Nephron (organoid): Measurements from ENCODE around the gene MITF.

Experiments used
- H3K27ac Mint-ChIP-seq, 3 experiments: 2 replicates each; pipeline ENCODE4 v1.8.0; 2020; ENCODE audit warnings: mixed read lengths in 3 of 3, mild to moderate bottlenecking in 2 of 3, moderate library complexity in 1 of 3
- H3K27me3 Mint-ChIP-seq: 2 replicates; pipeline ENCODE4 v1.8.0; 2021; ENCODE audit warnings: low read depth, mild to moderate bottlenecking, moderate library complexity, mixed read lengths
- H3K36me3 Mint-ChIP-seq: 2 replicates; pipeline ENCODE4 v1.8.0; 2020; ENCODE audit warnings: low read depth, mixed read lengths
- H3K4me1 Mint-ChIP-seq: 2 replicates; pipeline ENCODE4 v1.8.0; 2020; ENCODE audit warnings: mixed read lengths
- H3K4me3 Mint-ChIP-seq, 3 experiments: 2 replicates each; pipeline ENCODE4 v1.8.0; 2020; ENCODE audit warnings: mild to moderate bottlenecking in 3 of 3, mixed read lengths in 3 of 3, moderate library complexity in 2 of 3
- H3K9me3 Mint-ChIP-seq: 2 replicates; pipeline ENCODE4 v1.8.0; 2020; ENCODE audit warnings: mixed read lengths
- TF ChIP-seq, protein P1 (sequence below), 3 experiments: fragments of 200-600 bp; sonication (generic); IDR thresholded peaks; one replicate each; pipeline ENCODE4 v1.5.0; 2021; ENCODE audit warnings: antibody characterized with exemption in 3 of 3; ENCODE audit not compliant: unreplicated experiment in 3 of 3

The MITF gene

GRCh38 chr3:69712269-69712668 is 27.0 kb upstream of the MITF start:
- TF ChIP-seq, protein P1, sequence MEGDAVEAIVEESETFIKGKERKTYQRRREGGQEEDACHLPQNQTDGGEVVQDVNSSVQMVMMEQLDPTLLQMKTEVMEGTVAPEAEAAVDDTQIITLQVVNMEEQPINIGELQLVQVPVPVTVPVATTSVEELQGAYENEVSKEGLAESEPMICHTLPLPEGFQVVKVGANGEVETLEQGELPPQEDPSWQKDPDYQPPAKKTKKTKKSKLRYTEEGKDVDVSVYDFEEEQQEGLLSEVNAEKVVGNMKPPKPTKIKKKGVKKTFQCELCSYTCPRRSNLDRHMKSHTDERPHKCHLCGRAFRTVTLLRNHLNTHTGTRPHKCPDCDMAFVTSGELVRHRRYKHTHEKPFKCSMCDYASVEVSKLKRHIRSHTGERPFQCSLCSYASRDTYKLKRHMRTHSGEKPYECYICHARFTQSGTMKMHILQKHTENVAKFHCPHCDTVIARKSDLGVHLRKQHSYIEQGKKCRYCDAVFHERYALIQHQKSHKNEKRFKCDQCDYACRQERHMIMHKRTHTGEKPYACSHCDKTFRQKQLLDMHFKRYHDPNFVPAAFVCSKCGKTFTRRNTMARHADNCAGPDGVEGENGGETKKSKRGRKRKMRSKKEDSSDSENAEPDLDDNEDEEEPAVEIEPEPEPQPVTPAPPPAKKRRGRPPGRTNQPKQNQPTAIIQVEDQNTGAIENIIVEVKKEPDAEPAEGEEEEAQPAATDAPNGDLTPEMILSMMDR (IDR thresholded peaks at IDR 0.05; ENCODE audit: unreplicated experiment in 3 of 3) = no peak
- Mint-ChIP-seq H3K4me3 (no peak overlapping the region), H3K9me3 (no peaks in the 10 kb centered on the region)

DNA sequence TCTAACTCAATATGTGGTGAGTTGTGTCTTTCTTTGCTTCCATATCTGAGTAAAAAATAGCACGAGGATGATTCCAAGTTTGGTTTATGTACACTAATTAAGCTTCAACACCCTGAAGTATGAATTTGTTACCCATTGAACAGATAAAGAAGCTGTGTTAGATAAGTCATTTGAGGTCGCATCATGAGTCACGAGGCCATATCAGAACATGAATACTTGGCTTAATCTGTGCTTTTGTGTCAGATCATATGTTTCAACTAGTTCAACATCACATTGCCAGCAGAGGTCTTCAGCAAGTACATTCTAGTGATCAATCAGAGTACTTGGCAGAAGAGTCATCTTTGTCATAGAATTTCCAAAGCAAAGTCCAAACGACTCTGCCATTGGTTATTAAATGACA is 26.3 kb upstream of the MITF start:
- Mint-ChIP-seq H3K4me3 (no peak overlapping the region), H3K27ac (no peak overlapping the region), H3K9me3 (no peaks in the 10 kb centered on the region), H3K4me1 (peaks cover 4% of the 10 kb centered on the region), H3K27me3 (no peaks in the 10 kb centered on the region), H3K36me3 (no peaks in the 10 kb centered on the region)
- TF ChIP-seq, protein P1 (IDR thresholded peaks at IDR 0.05; ENCODE audit: unreplicated experiment in 3 of 3) = no peak

More at GRCh38 chr3:69712269-69712668, 27.0 kb upstream of the MITF start:
- no peaks in the 10 kb centered on the region for H3K36me3 Mint-ChIP-seq
- H3K27ac Mint-ChIP-seq = no peak overlapping the region
- no peaks in the 10 kb centered on the region for H3K27me3 Mint-ChIP-seq
- peaks cover 7% of the 10 kb centered on the region for H3K4me1 Mint-ChIP-seq

- Mint-ChIP-seq H3K9me3 (no peaks in the 10 kb centered on the region), H3K27me3 (no peaks in the 10 kb centered on the region), H3K4me3 (no peak overlapping the region), H3K4me1 (peaks cover 12% of the 10 kb centered on the region), H3K27ac (no peak overlapping the region), H3K36me3 (no peaks in the 10 kb centered on the region)
- TF ChIP-seq, protein P1 (IDR thresholded peaks at IDR 0.05; ENCODE audit: unreplicated experiment in 3 of 3) = no peak
These were observed 24.1 kb upstream of the MITF start for GRCh38 chr3:69715204-69715603.

DNA sequence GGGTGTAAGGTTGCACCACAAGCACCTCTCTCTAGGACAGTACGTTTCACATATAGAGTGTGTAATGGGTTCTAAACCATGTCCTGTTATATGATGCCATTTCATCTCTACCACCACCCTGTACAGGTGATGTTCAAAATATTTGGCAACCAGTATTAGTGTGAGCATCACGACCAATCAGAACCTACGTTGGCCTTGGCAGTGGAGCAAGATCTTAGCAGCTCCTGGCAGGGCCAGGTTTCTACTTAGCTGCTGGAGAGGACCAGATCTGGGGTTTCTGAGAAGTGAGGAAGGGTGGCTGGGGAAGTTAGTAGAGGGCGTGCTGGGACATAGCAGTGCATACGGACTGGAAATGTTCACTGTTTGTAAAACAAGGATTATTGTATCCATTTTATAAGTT is 23.1 kb upstream of the MITF start:
- H3K27me3 Mint-ChIP-seq = no peaks in the 10 kb centered on the region
- peaks cover 17% of the 10 kb centered on the region for H3K4me1 Mint-ChIP-seq
- H3K27ac Mint-ChIP-seq = no peak overlapping the region
- H3K9me3 Mint-ChIP-seq = no peaks in the 10 kb centered on the region
- no peak overlapping the region for H3K4me3 Mint-ChIP-seq
- TF ChIP-seq, protein P1 (IDR thresholded peaks at IDR 0.05; ENCODE audit: unreplicated experiment in 3 of 3) = no peak
- H3K36me3 Mint-ChIP-seq = no peaks in the 10 kb centered on the region

- Mint-ChIP-seq H3K36me3 (no peaks in the 10 kb centered on the region), H3K4me3 (no peak overlapping the region), H3K27ac (peak overlapping the region in 2 of 3 experiments; percentile 8 to 34), H3K9me3 (no peaks in the 10 kb centered on the region), H3K4me1 (peaks cover 17% of the 10 kb centered on the region), H3K27me3 (no peaks in the 10 kb centered on the region)
- TF ChIP-seq, protein P1 (IDR thresholded peaks at IDR 0.05; ENCODE audit: unreplicated experiment in 3 of 3) = no peak
These were observed 20.2 kb upstream of the MITF start for GRCh38 chr3:69718866-69719586.

GRCh38 chr3:69719587-69720122 is 19.6 kb upstream of the MITF start:
- Mint-ChIP-seq H3K27me3 (no peaks in the 10 kb centered on the region), H3K9me3 (no peaks in the 10 kb centered on the region), H3K36me3 (no peaks in the 10 kb centered on the region), H3K4me1 (peaks cover 17% of the 10 kb centered on the region), H3K4me3 (no peak overlapping the region), H3K27ac (no peak overlapping the region)
- TF ChIP-seq, protein P1 (IDR thresholded peaks at IDR 0.05; ENCODE audit: unreplicated experiment in 3 of 3) = no peak
